Measurements from ENCODE around the gene HMGB1. TPM values are rescaled to one million over a fixed set of nuclear protein-coding genes. Genes with fewer than 3 reads are reported as not detected.

The HMGB1 gene
- total and polyA plus RNA-seq, 2 donors (not counting 1 experiment from before 2014, with no cell fraction given), result 79.2 to 529 TPM

DNA sequence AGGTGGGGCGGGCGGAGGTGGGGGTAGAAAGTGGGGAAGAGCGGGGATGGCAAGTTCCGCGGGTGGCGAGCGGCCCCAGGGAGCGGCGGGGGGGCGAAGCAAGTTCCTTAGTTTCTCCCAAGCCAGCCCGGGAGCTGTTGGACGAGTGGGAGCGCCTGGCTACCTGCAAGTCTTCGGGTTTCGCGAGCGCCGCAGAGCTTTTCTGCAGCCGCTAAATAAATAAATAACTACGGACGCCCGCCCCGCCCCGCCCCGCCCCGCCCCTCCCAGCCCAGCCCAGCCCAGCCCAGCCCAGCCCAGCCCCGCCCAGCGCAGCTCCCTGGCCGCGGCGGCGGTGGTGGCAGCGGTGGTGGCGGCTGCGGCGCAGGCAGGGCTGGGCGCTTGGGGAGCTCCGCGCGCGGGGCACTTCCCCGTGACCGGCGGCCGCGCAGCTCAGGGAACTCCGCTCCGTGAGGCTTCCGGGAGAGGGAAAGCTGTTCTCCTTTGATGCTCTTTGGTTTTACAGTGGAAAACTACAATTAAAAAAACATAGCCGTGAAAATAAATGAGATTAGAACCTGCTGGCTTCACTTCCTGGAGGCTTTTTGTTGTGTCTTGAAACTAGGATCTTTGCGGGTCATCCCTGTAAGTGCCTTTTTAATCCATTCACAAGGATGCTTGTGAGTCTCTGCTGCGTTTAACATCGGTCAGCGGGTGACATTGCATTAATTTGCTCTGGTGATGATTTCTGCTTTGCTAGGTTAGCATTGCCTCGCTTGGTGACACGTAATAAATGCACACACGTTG lies 43.5 kb downstream of the HMGB1 start, which contains the start of gene UBE2L5:
Gene UBE2L5, plus strand, starts transcription at position 440 of the 786 bp plus-strand sequence. CDS start 5,498 bp downstream, outside the sequence.
- Histone ChIP-seq H3K79me2 (ENCODE audit: control insufficient read depth, insufficient read depth, low read length) (no peaks in the 10 kb centered on the region), H3K9me3 (ENCODE audit: control extremely low read depth in 1 of 3, control insufficient read depth in 2 of 3, insufficient read depth in 1 of 3, low read length in 2 of 3) (no peaks in the 10 kb centered on the region), H2AFZ (ENCODE audit: insufficient read depth, low read depth, low read length, poor library complexity, severe bottlenecking) (peak within 1 kb of the TSS; percentile 84), H4K20me1 (ENCODE audit: control insufficient read depth, insufficient read depth, low read length, poor library complexity, severe bottlenecking) (no peaks in the 10 kb centered on the region), H3K27me3 (replicated peaks in 1 of 4; ENCODE audit: control extremely low read depth in 1 of 4, control insufficient read depth in 3 of 4, insufficient read depth in 4 of 4, low read length in 3 of 4) (no peaks in the 10 kb centered on the region), H3K9ac (ENCODE audit: low read length) (peak within 1 kb of the TSS; percentile 70), H3K4me2 (replicated peaks; ENCODE audit: low read depth, low read length, poor library complexity, severe bottlenecking) (peak within 1 kb of the TSS; percentile 87), H3K27ac (ENCODE audit: low read length in 2 of 2) (peak within 1 kb of the TSS; percentile 45 to 71), H3K4me3 (ENCODE audit: control extremely low read depth in 1 of 5, extremely low read depth in 1 of 5, insufficient read depth in 1 of 5, low read depth in 2 of 5, low read length in 4 of 5) (peak within 1 kb of the TSS; percentile 57 to 83 (median 77)), H3K4me1 (ENCODE audit: control insufficient read depth in 2 of 2, insufficient read depth in 2 of 2, low read length in 2 of 2) (peaks cover 18 to 42% of the 10 kb centered on the region in 2 donors), H3K36me3 (replicated peaks in 1 of 2; ENCODE audit: control extremely low read depth in 1 of 2, control insufficient read depth in 1 of 2, extremely low read depth in 1 of 2, insufficient read depth in 2 of 2, low read length in 1 of 2) (no peaks in the 10 kb centered on the region)
- Mint-ChIP-seq H3K9me3 (ENCODE audit: insufficient read depth) (no peaks in the 10 kb centered on the region), H3K4me3 (peak within 1 kb of the TSS; percentile 92), H3K4me1 (peaks cover 47% of the 10 kb centered on the region), H3K27ac (peak within 1 kb of the TSS; percentile 90), H3K27me3 (no peaks in the 10 kb centered on the region)
- intact Hi-C loops (cut with micrococcal nuclease), result loop anchor here (1.0 to 5.0 kb wide), 5 partner anchors 22 to 115 kb away; partner anchors contain the start of gene KATNAL1
- ATAC-seq (ENCODE audit: low read depth) (peak; percentile 93), DNase-seq (peak; percentile 85)
- ChIA-PET POLR2A (interaction anchor here (0.6 to 2.7 kb wide), 18 partner anchors 9 to 196 kb away, joined by 3 to 35 read pairs (median 5); partner anchors contain the start of genes HMGB1 and USPL1), CTCF (interaction anchor here (0.7 to 1.2 kb wide), 9 partner anchors 9 to 195 kb away, joined by 3 to 8 read pairs (median 5); partner anchors contain the start of gene USPL1)
- under 1% methylated on average over 35 of the region's 57 CpGs for WGBS (ENCODE audit: insufficient coverage)
- TF ChIP-seq, protein P1, sequence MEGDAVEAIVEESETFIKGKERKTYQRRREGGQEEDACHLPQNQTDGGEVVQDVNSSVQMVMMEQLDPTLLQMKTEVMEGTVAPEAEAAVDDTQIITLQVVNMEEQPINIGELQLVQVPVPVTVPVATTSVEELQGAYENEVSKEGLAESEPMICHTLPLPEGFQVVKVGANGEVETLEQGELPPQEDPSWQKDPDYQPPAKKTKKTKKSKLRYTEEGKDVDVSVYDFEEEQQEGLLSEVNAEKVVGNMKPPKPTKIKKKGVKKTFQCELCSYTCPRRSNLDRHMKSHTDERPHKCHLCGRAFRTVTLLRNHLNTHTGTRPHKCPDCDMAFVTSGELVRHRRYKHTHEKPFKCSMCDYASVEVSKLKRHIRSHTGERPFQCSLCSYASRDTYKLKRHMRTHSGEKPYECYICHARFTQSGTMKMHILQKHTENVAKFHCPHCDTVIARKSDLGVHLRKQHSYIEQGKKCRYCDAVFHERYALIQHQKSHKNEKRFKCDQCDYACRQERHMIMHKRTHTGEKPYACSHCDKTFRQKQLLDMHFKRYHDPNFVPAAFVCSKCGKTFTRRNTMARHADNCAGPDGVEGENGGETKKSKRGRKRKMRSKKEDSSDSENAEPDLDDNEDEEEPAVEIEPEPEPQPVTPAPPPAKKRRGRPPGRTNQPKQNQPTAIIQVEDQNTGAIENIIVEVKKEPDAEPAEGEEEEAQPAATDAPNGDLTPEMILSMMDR (IDR thresholded peaks at IDR 0.05), result no peak
- no peak for TF ChIP-seq EZH2 (IDR thresholded peaks at IDR 0.05; ENCODE audit: borderline replicate concordance, insufficient read depth, low read depth, low read length, poor library complexity, severe bottlenecking)
